GM12878 (cell line): ENCODE measurements around the gene DDX31. TPM values are rescaled to one million over a fixed set of nuclear protein-coding genes. Genes with fewer than 3 reads are reported as not detected.

Experiments
- ATAC-seq: fragments of 200-7000 bp; cut with Tn5 transposase; 3 replicates; pipeline ENCODE4 v1.9.1; 2020; ENCODE audit warnings: mild to moderate bottlenecking, moderate library complexity
- BruUV-seq: library from RNA; stranded (reverse); fragments of 400-500 nt; replicated peaks from 2 replicates; lab custom pipeline; 2021; lab: Mats Ljungman, UMichigan
- CTCF ChIA-PET: fragments of 300-600 bp; sonication (Branson Sonifier 250); formaldehyde crosslinking; extraction: SDS; loops from one replicate; lab custom pipeline; 2021; ENCODE audit warnings: inconsistent platforms; lab: Yijun Ruan, JAX
- POLR2A ChIA-PET: fragments of 350-600 bp; formaldehyde crosslinking; extraction: SDS; loops from one replicate; lab custom pipeline; 2021; ENCODE audit warnings: inconsistent platforms; lab: Charles Lee
- RAD21 ChIA-PET: fragments of 300-600 bp; sonication (Branson Sonifier 250); formaldehyde crosslinking; loops from one replicate; lab custom pipeline; 2023; ENCODE audit warnings: antibody characterized with exemption; ENCODE audit not compliant: unreplicated experiment; lab: Charles Lee
- SMC1A ChIA-PET: fragments of 300-600 bp; sonication (Branson Sonifier 250); formaldehyde crosslinking; loops from one replicate; lab custom pipeline; 2023; ENCODE audit not compliant: unreplicated experiment, uncharacterized antibody; lab: Charles Lee
- DNase-seq: peaks from one replicate; pipeline ENCODE4 v3.0.0-alpha.2; 2011; ENCODE audit warnings: low read depth, low spot score
- FAIRE-seq: peaks from 3 replicates; lab custom pipeline; 2011; peaks lifted over from hg19 to GRCh38; lab: Jason Lieb, UNC
- H2AFZ ChIP-seq: 2 replicates; pipeline ENCODE4 v1.6.0; 2011; ENCODE audit warnings: low read depth, low read length, control low read depth; ENCODE audit not compliant: control insufficient read depth
- H3K27ac ChIP-seq: 2 replicates; pipeline ENCODE4 v1.5.1; 2011; ENCODE audit warnings: control low read depth; ENCODE audit not compliant: control insufficient read depth, insufficient read depth
- H3K27me3 ChIP-seq, 2 experiments: replicated peaks in 1 of 2; 2 replicates each; pipeline versions ENCODE4 v1.6.0 to v1.6.1; 2011; ENCODE audit warnings: low read length in 1 of 2; ENCODE audit not compliant: control insufficient read depth in 2 of 2, insufficient read depth in 2 of 2
- H3K36me3 ChIP-seq, 2 experiments: 2 replicates each; pipeline ENCODE4 v1.5.1; 2011; ENCODE audit warnings: low read length in 1 of 2; ENCODE audit not compliant: control insufficient read depth in 2 of 2, insufficient read depth in 2 of 2
- H3K4me1 ChIP-seq: 2 replicates; pipeline ENCODE4 v1.6.1; 2011; ENCODE audit warnings: mild to moderate bottlenecking, low read length, moderate library complexity, mixed read lengths; ENCODE audit not compliant: control insufficient read depth, insufficient read depth
- H3K4me2 ChIP-seq: 2 replicates; pipeline ENCODE4 v1.6.0; 2011; ENCODE audit warnings: control low read depth; ENCODE audit not compliant: control insufficient read depth, insufficient read depth
- H3K4me3 ChIP-seq: fragments of 200-600 bp; sonication (generic); 2 replicates; pipeline ENCODE4 v1.5.1; 2016
- H3K79me2 ChIP-seq: 2 replicates; pipeline ENCODE4 v1.6.0; 2011; ENCODE audit warnings: low read length; ENCODE audit not compliant: control insufficient read depth, insufficient read depth
- H3K9ac ChIP-seq: 2 replicates; pipeline ENCODE4 v1.8.0; 2011; ENCODE audit warnings: low read length, control low read depth, mixed read lengths; ENCODE audit not compliant: control insufficient read depth, insufficient read depth
- H3K9me3 ChIP-seq: replicated peaks from 3 replicates; pipeline ENCODE4 v1.5.1; 2011; ENCODE audit warnings: mild to moderate bottlenecking, low read length; ENCODE audit not compliant: control insufficient read depth, insufficient read depth
- H4K20me1 ChIP-seq: 2 replicates; pipeline ENCODE4 v1.6.0; 2011; ENCODE audit not compliant: control insufficient read depth, insufficient read depth
- BHLHE40 ChIP-seq, 2 experiments: fragments of 450-650 bp in 1 of 2; IDR thresholded peaks; 2 replicates each; pipeline ENCODE4 v1.6.1; 2011 to 2017; ENCODE audit warnings: low read depth in 2 of 2, borderline replicate concordance in 1 of 2, improper control_type of control experiment in 1 of 2, low read length in 1 of 2, mild to moderate bottlenecking in 1 of 2
- IKZF1 ChIP-seq: fragments of 450-650 bp; conservative IDR thresholded peaks from 2 replicates; pipeline ENCODE4 v1.6.1; 2017; ENCODE audit warnings: antibody characterized with exemption, mild to moderate bottlenecking
- MYB ChIP-seq: fragments of 150-350 bp; IDR thresholded peaks from 2 replicates; pipeline ENCODE4 v1.6.1; 2014; ENCODE audit warnings: mild to moderate bottlenecking, low read depth, low read length, borderline replicate concordance
- PAX5 ChIP-seq: IDR thresholded peaks from 2 replicates; pipeline ENCODE4 v1.6.1; 2011; ENCODE audit warnings: low read depth, low read length, borderline replicate concordance
- RAD51 ChIP-seq: fragments of 450-650 bp; IDR thresholded peaks from 2 replicates; pipeline ENCODE4 v1.6.1; 2016; ENCODE audit warnings: moderate library complexity, mild to moderate bottlenecking, inconsistent platforms
- SMARCA5 ChIP-seq: fragments of 450-650 bp; IDR thresholded peaks from 2 replicates; pipeline ENCODE4 v1.6.1; 2017; ENCODE audit warnings: mild to moderate bottlenecking
- WGBS: methylation state at CpG from one replicate; pipeline ENCODE4 v1.1.6; 2016; ENCODE audit warnings: low lambda C conversion rate; ENCODE audit not compliant: insufficient replicate concordance, insufficient coverage; ENCODE audit errors: missing lambda C conversion rate; 5-methylcytosine and 5-hydroxymethylcytosine counted together
- in situ Hi-C: fragments of 300-500 bp; cut with MboI; formaldehyde crosslinking; loops from 9 replicates; pipeline ENCODE4 v1.14.3; 2018; ENCODE audit warnings: mixed read lengths
- intact Hi-C: fragments of 100-400 bp; cut with micrococcal nuclease; formaldehyde crosslinking; loops from one replicate; pipeline ENCODE4 v1.14.2; 2022; ENCODE audit not compliant: unreplicated experiment
- polyA plus RNA-seq, 11 experiments: library from polyadenylated mRNA; depleted of rRNA in 4 of 11; unstranded in 6 of 11; stranded (reverse) in 5 of 11; fragments of >200 nt; fragmentation: Nextera tagmentation in 4 of 11; fragmentation: Illumina TruSeq in 1 of 11; extraction: Ambion mirVana in 4 of 11; extraction: Trizol in 1 of 11; gene quantifications; 1 replicate in 1 of 11; 2 replicates in 10 of 11; pipeline versions ENCODE4 v1.2.1 to v1.2.3, GENCODE V29; 2011 to 2016; ENCODE audit warnings: inconsistent platforms in 2 of 11, missing spikeins in 2 of 11, low read depth in 1 of 11
- total RNA-seq, 4 experiments: library from RNA; depleted of rRNA in 3 of 4; stranded (reverse); fragments of >200 nt in 3 of 4; fragmentation: Illumina TruSeq in 1 of 4; extraction: Trizol in 1 of 4; gene quantifications; 2 replicates each; pipeline versions ENCODE4 v1.2.1 to v1.2.3, GENCODE V29; 2013 to 2021
- TF ChIP-seq, protein P1 (sequence below): fragments of 450-650 bp; formaldehyde crosslinking; IDR thresholded peaks from 2 replicates; pipeline ENCODE4 v1.5.0; 2022; ENCODE audit warnings: mild to moderate bottlenecking, missing genetic modification characterization
- TF ChIP-seq, protein P2 (sequence below): IDR thresholded peaks from 2 replicates; pipeline ENCODE4 v1.6.1; 2011; ENCODE audit warnings: borderline replicate concordance, low read depth, mild to moderate bottlenecking, moderate library complexity, low read length; ENCODE audit not compliant: insufficient read depth, poor library complexity, severe bottlenecking

DDX31 gene
- total and polyA plus RNA-seq, 10 of the 15 experiments (the other 5 are each of a cell fraction or from before 2014, with no cell fraction given), result 12.1 to 30.8 (median 20.8) TPM

DNA sequence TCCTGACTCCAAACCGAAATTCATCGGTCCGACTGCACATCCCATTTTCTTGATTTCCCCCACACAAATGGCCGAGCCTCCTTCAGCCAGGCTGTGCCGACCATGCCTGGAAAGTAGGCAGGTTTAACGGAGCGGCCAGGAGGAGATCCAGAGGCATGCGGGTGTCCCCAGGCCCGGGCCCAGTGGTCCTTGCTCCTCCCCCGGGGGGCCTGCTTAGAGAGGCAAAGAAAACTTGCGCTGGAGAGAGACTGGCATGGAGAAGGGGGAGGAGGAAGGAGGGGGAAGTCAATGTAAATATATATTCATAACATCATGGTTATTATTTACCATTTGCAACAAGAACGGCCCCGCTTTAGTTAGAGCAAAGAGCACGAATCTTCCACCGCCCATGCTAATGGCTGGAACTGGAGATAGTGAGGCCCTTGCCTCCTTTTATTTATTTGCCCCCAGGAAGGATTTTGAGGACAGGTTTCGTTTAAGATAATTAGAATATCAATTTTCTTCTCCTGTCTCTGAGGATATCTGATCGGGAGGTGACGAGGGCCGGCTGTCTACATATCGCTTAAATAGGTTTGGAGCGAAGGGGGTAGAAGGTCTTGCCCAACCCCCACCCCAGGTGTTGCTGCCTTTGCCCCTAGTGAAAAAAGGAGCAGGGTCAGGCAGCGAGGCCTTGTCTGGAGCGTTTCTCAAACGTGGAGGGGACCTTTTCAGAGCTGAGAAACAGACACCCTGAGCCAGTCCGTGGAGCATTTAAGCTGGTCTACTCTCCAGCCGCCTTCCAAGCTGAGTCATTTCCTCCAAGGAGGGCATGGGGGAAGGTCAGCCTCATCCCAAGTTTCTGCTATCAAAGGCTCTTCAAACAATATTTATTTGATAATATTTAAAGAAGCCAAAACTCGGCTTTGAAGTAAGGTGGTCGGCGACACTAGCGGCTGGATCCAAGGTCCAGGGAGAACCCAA lies 84.9 kb downstream of the DDX31 start:
- POLR2A ChIA-PET, result no interaction called here
- Histone ChIP-seq H3K27me3 (peaks cover 25 to 35% of the 10 kb centered on the region in 2 experiments), H3K4me2 (no peak overlapping the region), H3K9ac (no peak overlapping the region), H2AFZ (no peak overlapping the region), H3K27ac (no peak overlapping the region), H4K20me1 (peaks cover 5% of the 10 kb centered on the region), H3K9me3 (no peaks in the 10 kb centered on the region), H3K79me2 (no peaks in the 10 kb centered on the region), H3K4me1 (no peaks in the 10 kb centered on the region), H3K4me3 (no peak overlapping the region), H3K36me3 (no peaks in the 10 kb centered on the region)
- CTCF ChIA-PET, result no interaction called here
- in situ Hi-C loops, result no loop called here
- FAIRE-seq (no peak), DNase-seq (no peak), ATAC-seq (no peak)
- RAD21 ChIA-PET, result no interaction called here
- no peak for TF ChIP-seq RAD51
- TF ChIP-seq, protein P1, sequence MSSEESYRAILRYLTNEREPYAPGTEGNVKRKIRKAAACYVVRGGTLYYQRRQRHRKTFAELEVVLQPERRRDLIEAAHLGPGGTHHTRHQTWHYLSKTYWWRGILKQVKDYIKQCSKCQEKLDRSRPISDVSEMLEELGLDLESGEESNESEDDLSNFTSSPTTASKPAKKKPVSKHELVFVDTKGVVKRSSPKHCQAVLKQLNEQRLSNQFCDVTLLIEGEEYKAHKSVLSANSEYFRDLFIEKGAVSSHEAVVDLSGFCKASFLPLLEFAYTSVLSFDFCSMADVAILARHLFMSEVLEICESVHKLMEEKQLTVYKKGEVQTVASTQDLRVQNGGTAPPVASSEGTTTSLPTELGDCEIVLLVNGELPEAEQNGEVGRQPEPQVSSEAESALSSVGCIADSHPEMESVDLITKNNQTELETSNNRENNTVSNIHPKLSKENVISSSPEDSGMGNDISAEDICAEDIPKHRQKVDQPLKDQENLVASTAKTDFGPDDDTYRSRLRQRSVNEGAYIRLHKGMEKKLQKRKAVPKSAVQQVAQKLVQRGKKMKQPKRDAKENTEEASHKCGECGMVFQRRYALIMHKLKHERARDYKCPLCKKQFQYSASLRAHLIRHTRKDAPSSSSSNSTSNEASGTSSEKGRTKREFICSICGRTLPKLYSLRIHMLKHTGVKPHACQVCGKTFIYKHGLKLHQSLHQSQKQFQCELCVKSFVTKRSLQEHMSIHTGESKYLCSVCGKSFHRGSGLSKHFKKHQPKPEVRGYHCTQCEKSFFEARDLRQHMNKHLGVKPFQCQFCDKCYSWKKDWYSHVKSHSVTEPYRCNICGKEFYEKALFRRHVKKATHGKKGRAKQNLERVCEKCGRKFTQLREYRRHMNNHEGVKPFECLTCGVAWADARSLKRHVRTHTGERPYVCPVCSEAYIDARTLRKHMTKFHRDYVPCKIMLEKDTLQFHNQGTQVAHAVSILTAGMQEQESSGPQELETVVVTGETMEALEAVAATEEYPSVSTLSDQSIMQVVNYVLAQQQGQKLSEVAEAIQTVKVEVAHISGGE (CRISPR knock-in tag), result no peak
- no peak for TF ChIP-seq PAX5
- TF ChIP-seq IKZF1, result no peak
- no peak for TF ChIP-seq BHLHE40 (IDR thresholded peaks at IDR 0.05; ENCODE audit: borderline replicate concordance in 1 of 2, low read depth in 2 of 2, low read length in 1 of 2)
- TF ChIP-seq, protein P2, sequence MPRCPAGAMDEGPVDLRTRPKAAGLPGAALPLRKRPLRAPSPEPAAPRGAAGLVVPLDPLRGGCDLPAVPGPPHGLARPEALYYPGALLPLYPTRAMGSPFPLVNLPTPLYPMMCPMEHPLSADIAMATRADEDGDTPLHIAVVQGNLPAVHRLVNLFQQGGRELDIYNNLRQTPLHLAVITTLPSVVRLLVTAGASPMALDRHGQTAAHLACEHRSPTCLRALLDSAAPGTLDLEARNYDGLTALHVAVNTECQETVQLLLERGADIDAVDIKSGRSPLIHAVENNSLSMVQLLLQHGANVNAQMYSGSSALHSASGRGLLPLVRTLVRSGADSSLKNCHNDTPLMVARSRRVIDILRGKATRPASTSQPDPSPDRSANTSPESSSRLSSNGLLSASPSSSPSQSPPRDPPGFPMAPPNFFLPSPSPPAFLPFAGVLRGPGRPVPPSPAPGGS, result no peak
- TF ChIP-seq MYB, result no peak
- no peak for TF ChIP-seq SMARCA5
- whole genome bisulfite sequencing, result 19% methylated on average over 30 of the region's 30 CpGs
- SMC1A ChIA-PET, result no interaction called here
- no TSS peak for BruUV-seq
- intact Hi-C loops, result no loop called here
